Activated CD4-positive, alpha-beta T cell treated with anti-CD3 and anti-CD28 coated beads, Interleukin-2, amount 50 U/mL, for 1 hour (primary cell): ENCODE data around the gene PAGE2.
"Not testable (repeated sequence)": the region's sequence is repeated elsewhere in the genome, so short reads cannot be mapped to it uniquely, and the experiment has no call there.

Source experiments
- DNase-seq: peaks from one replicate; pipeline ENCODE4 v3.0.0-alpha.2; 2020

PAGE2 gene

DNA sequence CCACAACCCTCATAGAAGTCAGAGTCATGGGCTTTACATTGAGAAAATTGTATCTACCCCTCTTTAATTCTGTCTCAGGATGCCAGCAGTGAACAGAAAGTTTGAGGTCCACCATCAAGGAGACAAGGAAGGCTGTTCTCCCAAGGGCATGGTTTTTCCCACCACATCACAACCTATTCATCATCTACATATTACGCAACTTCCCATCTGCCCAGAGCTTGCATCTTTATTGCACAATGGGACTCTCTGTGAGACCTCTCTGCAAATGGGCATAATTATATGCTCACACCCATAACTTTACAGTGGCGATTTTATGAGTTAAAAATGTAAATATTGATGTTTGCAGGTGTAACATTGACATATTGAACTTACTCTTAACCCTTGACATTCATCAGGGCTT is 38.9 kb downstream of the PAGE2 start:
- no peak for DNase-seq

DNA sequence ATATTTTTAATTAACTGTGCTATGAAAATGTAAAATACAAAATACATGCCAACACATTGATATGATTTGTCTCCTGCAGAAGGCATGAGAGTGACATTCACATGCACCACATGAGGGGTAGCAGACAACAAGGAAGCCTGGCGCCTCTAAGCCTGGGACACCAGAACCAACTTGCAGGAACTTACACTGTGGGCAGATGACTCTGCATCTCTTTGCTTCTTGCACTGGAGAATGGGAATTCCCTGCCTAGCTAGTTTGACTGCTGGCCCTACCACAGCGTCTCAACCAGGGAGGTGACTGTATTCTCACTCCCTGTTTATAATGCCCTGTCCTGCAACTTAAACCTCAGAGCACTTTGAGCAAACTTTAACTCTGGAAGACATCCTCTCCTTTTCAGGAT is 40.5 kb downstream of the PAGE2 start:
- no peak for DNase-seq

DNA sequence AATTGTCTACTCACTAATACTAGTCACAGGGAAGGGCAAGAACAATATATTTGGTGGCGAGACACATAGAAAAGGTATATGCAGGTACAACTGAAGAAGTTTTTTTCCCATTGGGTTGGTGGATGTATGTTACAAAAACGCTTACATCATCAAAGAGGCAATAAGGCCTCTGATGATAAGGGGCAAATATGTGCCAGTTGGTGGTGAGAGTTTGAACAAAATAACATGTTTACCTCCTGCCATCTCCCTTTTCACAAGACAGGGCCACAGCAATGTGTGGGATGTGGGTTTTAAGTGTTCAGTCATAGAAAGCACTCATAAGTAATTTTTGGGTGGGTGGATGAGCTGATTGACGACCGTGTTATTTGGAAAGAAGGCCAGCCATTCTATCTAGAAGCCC is 41.7 kb downstream of the PAGE2 start:
- no peak for DNase-seq

DNA sequence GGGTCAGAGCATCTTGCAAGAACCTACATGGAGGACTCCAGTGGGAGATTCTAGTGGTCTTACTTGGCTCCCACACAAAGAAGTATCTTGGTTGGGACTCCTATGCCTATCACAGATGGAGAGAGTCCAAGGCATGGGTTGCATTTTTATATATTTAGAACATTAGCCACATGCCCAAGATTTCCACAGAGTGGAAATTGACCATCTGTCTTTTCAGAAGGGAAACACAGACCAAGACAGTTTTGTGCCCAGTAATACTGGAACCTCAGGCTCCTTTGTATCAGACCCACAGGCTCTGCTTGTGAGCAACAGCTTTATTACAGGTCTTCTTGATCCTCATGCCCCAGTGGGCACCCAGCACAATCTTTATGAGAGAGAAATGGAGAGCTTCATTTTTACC is 43.6 kb downstream of the PAGE2 start:
- DNase-seq = no peak

DNA sequence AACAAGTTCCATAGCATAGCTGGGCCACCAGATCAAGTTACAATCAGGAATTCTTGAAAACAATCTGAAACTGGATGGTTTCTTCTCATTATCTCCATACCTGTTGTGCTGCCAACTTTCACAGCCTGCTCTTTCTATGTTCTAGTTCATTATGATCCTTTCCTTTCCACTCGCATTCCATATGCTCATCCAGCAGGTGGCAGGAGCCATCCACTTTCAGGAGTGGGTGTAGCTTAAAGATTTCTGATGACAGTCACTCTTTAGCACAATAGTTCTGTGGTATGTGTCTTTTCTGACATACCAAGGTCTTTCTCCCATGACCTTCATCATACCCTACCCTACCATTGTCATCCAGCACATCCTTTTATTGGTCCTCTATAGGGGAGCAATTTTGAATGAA is 46.4 kb downstream of the PAGE2 start:
- peak; percentile 10 for DNase-seq

DNA sequence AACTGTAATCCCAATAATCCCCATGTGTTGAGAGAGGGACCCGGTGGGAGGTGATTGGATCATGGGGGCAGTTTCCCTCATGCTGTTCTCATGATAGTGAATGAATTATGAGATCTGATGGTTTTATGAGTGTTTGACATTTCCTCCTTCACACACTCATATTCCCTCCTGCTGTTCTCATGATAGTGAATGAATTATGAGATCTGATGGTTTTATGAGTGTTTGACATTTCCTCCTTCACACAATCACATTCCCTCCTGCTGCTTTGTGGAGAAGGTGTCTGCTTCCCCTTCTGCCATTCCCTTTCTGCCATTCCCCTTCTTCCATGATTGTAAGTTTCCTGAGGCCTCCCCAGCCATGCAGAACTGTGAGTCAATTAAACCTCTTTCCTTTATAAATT is 52.0 kb downstream of the PAGE2 start:
- not testable (repeated sequence) for DNase-seq
